B cell (primary cell): ENCODE measurements around the gene CRYZ. TPM values are rescaled to one million over a fixed set of nuclear protein-coding genes. Genes with fewer than 3 reads are reported as not detected.
"Not testable (repeated sequence)": the region's sequence is repeated elsewhere in the genome, so short reads cannot be mapped to it uniquely, and the experiment has no call there.

ENCODE experiments used
- ATAC-seq: fragments of 200-7000 bp; cut with Tn5 transposase; one replicate; pipeline ENCODE4 v1.10.0; 2021; ENCODE audit warnings: low read depth, mild to moderate bottlenecking, moderate number of reproducible peaks, moderate library complexity
- CTCF ChIA-PET: fragments of 350-600 bp; sonication (Branson Sonifier 250); formaldehyde crosslinking; loops from one replicate; lab custom pipeline; 2021; ENCODE audit warnings: antibody characterized with exemption, inconsistent platforms; lab: Charles Lee
- POLR2A ChIA-PET: fragments of 350-600 bp; sonication (Branson Sonifier 250); formaldehyde crosslinking; loops from one replicate; lab custom pipeline; 2021; ENCODE audit warnings: antibody characterized with exemption; lab: Charles Lee
- DNase-seq: peaks from one replicate; pipeline ENCODE4 v3.0.0; 2013
- H2AFZ ChIP-seq: 2 replicates; pipeline ENCODE4 v1.6.1; 2012; ENCODE audit warnings: mild to moderate bottlenecking, low read depth, low read length; ENCODE audit not compliant: insufficient read depth, poor library complexity, severe bottlenecking
- H3K27ac ChIP-seq, 2 donors: 1 replicate in 1 of 2; 2 replicates in 1 of 2; pipeline ENCODE4 v1.5.1; 2012 to 2013; ENCODE audit warnings: low read length in 2 of 2, mild to moderate bottlenecking in 2 of 2, moderate library complexity in 1 of 2
- H3K27me3 ChIP-seq, 4 experiments: fragments of 200-600 bp in 1 of 4; sonication (generic) in 1 of 4; replicated peaks in 1 of 4; 1 replicate in 2 of 4; 2 replicates in 2 of 4; pipeline versions ENCODE4 v1.6.1 to v1.7.0; 2013 to 2016; ENCODE audit warnings: low read length in 3 of 4, mild to moderate bottlenecking in 2 of 4, mixed read lengths in 1 of 4, moderate library complexity in 1 of 4; ENCODE audit not compliant: insufficient read depth in 4 of 4, control insufficient read depth in 3 of 4; ENCODE audit errors: control extremely low read depth in 1 of 4
- H3K36me3 ChIP-seq, 2 experiments: replicated peaks in 1 of 2; 1 replicate in 1 of 2; 2 replicates in 1 of 2; pipeline versions ENCODE4 v1.6.1 to v1.7.1; 2013; ENCODE audit warnings: low read length in 1 of 2; ENCODE audit not compliant: insufficient read depth in 2 of 2, control insufficient read depth in 1 of 2; ENCODE audit errors: control extremely low read depth in 1 of 2, extremely low read depth in 1 of 2
- H3K4me1 ChIP-seq, 2 donors: fragments of 200-600 bp in 1 of 2; sonication (generic) in 1 of 2; 1 replicate in 1 of 2; 2 replicates in 1 of 2; pipeline versions ENCODE4 v1.5.1 to v1.6.1; 2013 to 2017; ENCODE audit warnings: low read length in 2 of 2; ENCODE audit not compliant: control insufficient read depth in 2 of 2, insufficient read depth in 2 of 2
- H3K4me2 ChIP-seq: replicated peaks from 2 replicates; pipeline ENCODE3; 2012; ENCODE audit warnings: mild to moderate bottlenecking, low read depth, low read length; ENCODE audit not compliant: poor library complexity, severe bottlenecking
- H3K4me3 ChIP-seq, 5 experiments: fragments of 200-600 bp in 1 of 5; sonication (generic) in 1 of 5; 1 replicate in 3 of 5; 2 replicates in 2 of 5; pipeline versions ENCODE4 v1.5.1 to v1.7.0; 2011 to 2016; ENCODE audit warnings: low read length in 4 of 5, mild to moderate bottlenecking in 4 of 5, low read depth in 2 of 5, control low read depth in 1 of 5, moderate library complexity in 1 of 5; ENCODE audit not compliant: insufficient read depth in 1 of 5; ENCODE audit errors: control extremely low read depth in 1 of 5, extremely low read depth in 1 of 5
- H3K79me2 ChIP-seq: fragments of 200-600 bp; sonication (generic); one replicate; pipeline ENCODE4 v1.6.0; 2016; ENCODE audit warnings: low read length; ENCODE audit not compliant: control insufficient read depth, insufficient read depth
- H3K9ac ChIP-seq: fragments of 200-600 bp; sonication (generic); 2 replicates; pipeline ENCODE4 v1.6.1; 2017; ENCODE audit warnings: mild to moderate bottlenecking, low read length, moderate library complexity
- H3K9me3 ChIP-seq, 3 donors: one replicate each; pipeline versions ENCODE4 v1.6.1 to v1.7.1; 2013; ENCODE audit warnings: low read length in 2 of 3; ENCODE audit not compliant: control insufficient read depth in 2 of 3, insufficient read depth in 1 of 3; ENCODE audit errors: control extremely low read depth in 1 of 3
- H4K20me1 ChIP-seq: 2 replicates; pipeline ENCODE4 v1.6.0; 2012; ENCODE audit warnings: mild to moderate bottlenecking, low read length; ENCODE audit not compliant: insufficient read depth, control insufficient read depth, poor library complexity, severe bottlenecking
- H3K27ac Mint-ChIP-seq: one replicate; pipeline ENCODE4 v1.8.0; 2021; ENCODE audit warnings: mixed read lengths
- H3K27me3 Mint-ChIP-seq: one replicate; pipeline ENCODE4 v1.8.0; 2021; ENCODE audit warnings: mixed read lengths
- H3K4me1 Mint-ChIP-seq: one replicate; pipeline ENCODE4 v1.8.0; 2021; ENCODE audit warnings: mixed read lengths
- H3K4me3 Mint-ChIP-seq: one replicate; pipeline ENCODE4 v1.8.0; 2021; ENCODE audit warnings: mixed read lengths
- H3K9me3 Mint-ChIP-seq: one replicate; pipeline ENCODE4 v1.8.0; 2022; ENCODE audit warnings: mixed read lengths; ENCODE audit not compliant: insufficient read depth
- EZH2 ChIP-seq: IDR thresholded peaks from 2 replicates; pipeline ENCODE4 v1.6.1; 2012; ENCODE audit warnings: borderline replicate concordance, low read depth, mild to moderate bottlenecking, moderate library complexity, low read length; ENCODE audit not compliant: insufficient read depth, poor library complexity, severe bottlenecking
- WGBS: methylation state at CpG from one replicate; pipeline ENCODE4 v1.1.5; 2013; ENCODE audit warnings: missing lambda C conversion rate; ENCODE audit not compliant: insufficient coverage; 5-methylcytosine and 5-hydroxymethylcytosine counted together
- intact Hi-C: fragments of 100-400 bp; cut with micrococcal nuclease; formaldehyde crosslinking; loops from one replicate; pipeline ENCODE4 v1.10.0; 2022
- polyA plus RNA-seq: library from polyadenylated mRNA; depleted of rRNA; stranded (reverse); fragments of >200 nt; gene quantifications from 2 replicates; pipeline ENCODE4 v1.2.3, GENCODE V29; 2012
- total RNA-seq, 2 donors: library from RNA; stranded (reverse); fragments of 120-200 nt in 1 of 2; gene quantifications; 1 replicate in 1 of 2; 2 replicates in 1 of 2; pipeline versions ENCODE4 v1.2.3 to v1.2.4, GENCODE V29; 2013 to 2022
- TF ChIP-seq, protein P1 (sequence below): fragments of 200-600 bp; IDR thresholded peaks from one replicate; pipeline ENCODE4 v1.8.0; 2022; ENCODE audit warnings: antibody characterized with exemption, mild to moderate bottlenecking

Gene CRYZ
- total and polyA plus RNA-seq, 2 donors (not counting 1 experiment from before 2014, with no cell fraction given), result 11.1 to 21.7 TPM

DNA sequence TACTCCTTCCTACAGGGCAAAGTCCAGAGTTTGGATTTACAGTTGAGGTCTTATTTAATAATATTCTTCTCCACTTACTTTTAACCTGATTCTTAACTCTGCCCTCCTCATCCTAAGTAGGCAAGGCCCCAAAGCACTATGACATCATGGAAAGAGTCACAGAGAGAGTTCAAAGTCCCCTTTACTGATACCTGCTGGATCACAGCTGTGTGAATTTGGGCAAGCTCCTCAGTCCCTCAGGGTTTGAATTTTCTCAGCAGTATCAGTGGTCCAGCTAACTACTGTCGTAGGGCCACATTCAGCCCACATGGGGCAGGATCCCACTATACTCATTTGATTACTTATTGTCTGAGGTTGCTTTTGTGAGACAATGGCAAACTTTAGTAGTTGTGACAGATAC, 16.1 kb upstream of the CRYZ start:
- Histone ChIP-seq H3K27ac (no peak overlapping the region), H3K9ac (no peak overlapping the region), H4K20me1 (no peaks in the 10 kb centered on the region), H3K4me1 (no peaks in the 10 kb centered on the region), H2AFZ (no peak overlapping the region), H3K4me3 (no peak overlapping the region), H3K79me2 (no peaks in the 10 kb centered on the region), H3K27me3 (no peaks in the 10 kb centered on the region), H3K36me3 (peaks cover 0 to 59% of the 10 kb centered on the region in 2 experiments), H3K9me3 (peaks cover 0 to 5% (median 0%) of the 10 kb centered on the region in 3 donors), H3K4me2 (no peak overlapping the region)
- TF ChIP-seq, protein P1, sequence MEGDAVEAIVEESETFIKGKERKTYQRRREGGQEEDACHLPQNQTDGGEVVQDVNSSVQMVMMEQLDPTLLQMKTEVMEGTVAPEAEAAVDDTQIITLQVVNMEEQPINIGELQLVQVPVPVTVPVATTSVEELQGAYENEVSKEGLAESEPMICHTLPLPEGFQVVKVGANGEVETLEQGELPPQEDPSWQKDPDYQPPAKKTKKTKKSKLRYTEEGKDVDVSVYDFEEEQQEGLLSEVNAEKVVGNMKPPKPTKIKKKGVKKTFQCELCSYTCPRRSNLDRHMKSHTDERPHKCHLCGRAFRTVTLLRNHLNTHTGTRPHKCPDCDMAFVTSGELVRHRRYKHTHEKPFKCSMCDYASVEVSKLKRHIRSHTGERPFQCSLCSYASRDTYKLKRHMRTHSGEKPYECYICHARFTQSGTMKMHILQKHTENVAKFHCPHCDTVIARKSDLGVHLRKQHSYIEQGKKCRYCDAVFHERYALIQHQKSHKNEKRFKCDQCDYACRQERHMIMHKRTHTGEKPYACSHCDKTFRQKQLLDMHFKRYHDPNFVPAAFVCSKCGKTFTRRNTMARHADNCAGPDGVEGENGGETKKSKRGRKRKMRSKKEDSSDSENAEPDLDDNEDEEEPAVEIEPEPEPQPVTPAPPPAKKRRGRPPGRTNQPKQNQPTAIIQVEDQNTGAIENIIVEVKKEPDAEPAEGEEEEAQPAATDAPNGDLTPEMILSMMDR, result no peak
- no peak for TF ChIP-seq EZH2
- DNase-seq, result no peak
- no peak overlapping the region for H3K4me3 Mint-ChIP-seq
- H3K4me1 Mint-ChIP-seq, result no peaks in the 10 kb centered on the region
- ChIA-PET CTCF (no interaction called here), POLR2A (no interaction called here)
- no peaks in the 10 kb centered on the region for H3K27me3 Mint-ChIP-seq
- WGBS, result no CpG with 5 or more reads among the region's 1 CpG
- no peaks in the 10 kb centered on the region for H3K9me3 Mint-ChIP-seq
- intact Hi-C loops, result no loop called here
- no peak overlapping the region for H3K27ac Mint-ChIP-seq
- ATAC-seq, result no peak

DNA sequence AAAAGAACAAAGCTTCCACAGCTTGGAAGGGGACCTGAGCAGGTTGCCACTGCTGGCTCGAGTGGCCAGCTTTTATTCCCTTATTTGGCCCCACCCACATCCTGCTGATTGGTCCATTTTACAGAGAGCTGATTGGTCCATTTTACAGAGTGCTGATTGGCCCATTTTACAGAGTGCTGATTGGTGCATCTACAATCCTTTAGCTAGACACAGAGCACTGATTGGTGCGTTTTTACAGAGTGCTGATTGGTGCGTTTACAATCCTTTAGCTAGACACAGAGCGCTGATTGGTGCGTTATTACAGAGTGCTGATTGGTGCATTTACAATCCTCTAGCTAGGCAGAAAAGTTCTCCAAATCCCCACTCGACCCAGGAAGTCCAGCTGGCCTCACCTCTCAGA, 12.4 kb upstream of the CRYZ start:
- ATAC-seq, H3K27ac Mint-ChIP-seq, H3K9me3 ChIP-seq, H3K4me3 ChIP-seq, DNase-seq, H3K4me3 Mint-ChIP-seq, H3K4me1 ChIP-seq, H3K4me1 Mint-ChIP-seq, H3K9ac ChIP-seq, H4K20me1 ChIP-seq, H3K9me3 Mint-ChIP-seq, H3K4me2 ChIP-seq, H3K27ac ChIP-seq, intact Hi-C loops, POLR2A ChIA-PET, H2AFZ ChIP-seq, H3K27me3 ChIP-seq, H3K79me2 ChIP-seq, H3K27me3 Mint-ChIP-seq: not testable (repeated sequence)
- peaks cover 0 to 61% of the 10 kb centered on the region in 2 experiments for H3K36me3 ChIP-seq
- WGBS, result 100% methylated on average over 3 of the region's 6 CpGs
- CTCF ChIA-PET, result interaction anchor here (1.2 kb wide), 1 partner anchor 12 kb away, joined by 3 read pairs; the partner anchor contains the start of genes CRYZ and TYW3

DNA sequence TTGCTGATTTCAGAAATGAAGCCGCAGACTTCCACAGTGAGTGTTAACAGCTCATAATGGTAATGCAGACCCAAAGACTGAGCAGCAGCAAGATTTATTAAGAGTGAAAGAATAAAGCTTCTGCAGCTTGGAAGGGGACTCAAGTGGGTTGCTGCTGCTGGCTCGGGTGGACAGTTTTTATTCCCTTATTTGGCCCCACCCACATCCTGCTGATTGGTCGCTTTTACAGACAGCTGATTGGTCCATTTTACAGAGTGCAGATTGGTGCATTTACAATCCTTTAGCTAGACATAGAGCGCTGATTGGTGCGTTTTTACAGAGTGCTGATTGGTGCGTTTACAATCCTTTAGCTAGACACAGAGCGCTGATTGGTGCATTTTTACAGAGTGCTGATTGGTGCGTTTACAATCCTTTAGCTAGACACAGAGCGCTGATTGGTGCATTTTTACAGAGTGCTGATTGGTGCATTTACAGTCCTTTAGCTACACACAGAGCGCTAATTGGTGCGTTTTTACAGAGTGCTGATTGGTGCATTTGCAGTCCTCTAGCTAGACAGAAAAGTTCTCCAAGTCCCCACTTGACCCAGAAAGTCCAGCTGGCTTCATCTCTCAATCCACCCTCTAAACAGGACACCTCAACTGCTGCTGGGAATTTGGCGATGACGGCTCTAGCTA, 7.6 kb upstream of the CRYZ start:
- not testable (repeated sequence) for H3K9me3 Mint-ChIP-seq
- CTCF ChIA-PET, result interaction anchor here (0.8 kb wide), 1 partner anchor 18 kb away, joined by 3 read pairs; no protein-coding TSS in a partner anchor

More for the DNA sequence above, 7.6 kb upstream of the CRYZ start:
- H3K27ac Mint-ChIP-seq, H3K27me3 Mint-ChIP-seq, H4K20me1 ChIP-seq, ATAC-seq, H3K4me2 ChIP-seq, H3K9ac ChIP-seq, DNase-seq, H3K27me3 ChIP-seq, H3K4me3 Mint-ChIP-seq, H3K4me3 ChIP-seq, H3K4me1 ChIP-seq, H3K27ac ChIP-seq, H3K4me1 Mint-ChIP-seq, H2AFZ ChIP-seq, intact Hi-C loops, POLR2A ChIA-PET, H3K9me3 ChIP-seq: not testable (repeated sequence)
- H3K36me3 ChIP-seq, result peaks cover 5 to 59% of the 10 kb centered on the region in 2 experiments
- WGBS, result 95% methylated on average over 7 of the region's 13 CpGs
- H3K79me2 ChIP-seq, result peaks cover 18% of the 10 kb centered on the region
